Sigmoid colon (tissue), 7 donors: Measurements from ENCODE around the gene SLC30A7. TPM values are rescaled to one million over a fixed set of nuclear protein-coding genes. Genes with fewer than 3 reads are reported as not detected.
"Not testable (repeated sequence)": the region's sequence is repeated elsewhere in the genome, so short reads cannot be mapped to it uniquely, and the experiment has no call there.

Source experiments
- DNase-seq: peaks from one replicate; pipeline ENCODE4 v3.0.0-alpha.2; 2019
- H3K27ac ChIP-seq, 4 donors: fragments of 200-600 bp; sonication (generic); one replicate each; pipeline ENCODE4 v1.5.1; 2016 to 2019; ENCODE audit warnings: mild to moderate bottlenecking in 1 of 4
- H3K27me3 ChIP-seq, 3 donors: fragments of 200-600 bp; sonication (generic); one replicate each; pipeline ENCODE4 v1.5.1; 2019; ENCODE audit warnings: mild to moderate bottlenecking in 1 of 3
- H3K36me3 ChIP-seq, 4 donors: fragments of 200-600 bp; sonication (generic); one replicate each; pipeline ENCODE4 v1.5.1; 2016 to 2019
- H3K4me1 ChIP-seq, 4 donors: fragments of 200-600 bp; sonication (generic); one replicate each; pipeline ENCODE4 v1.5.1; 2017 to 2019
- H3K4me3 ChIP-seq, 4 donors: fragments of 200-600 bp; sonication (generic); one replicate each; pipeline ENCODE4 v1.5.1; 2017 to 2019; ENCODE audit warnings: mild to moderate bottlenecking in 2 of 4, moderate library complexity in 1 of 4
- H3K9me3 ChIP-seq, 4 donors: fragments of 200-600 bp in 3 of 4; sonication (generic) in 3 of 4; one replicate each; pipeline versions ENCODE4 v1.5.1 to v1.6.1; 2013 to 2019
- EP300 ChIP-seq, 4 donors: sonication (generic); formaldehyde crosslinking; IDR thresholded peaks; one replicate each; pipeline ENCODE4 v1.6.1; 2017; ENCODE audit warnings: antibody characterized with exemption in 4 of 4
- POLR2A ChIP-seq, 2 donors: fragments of 450-650 bp; IDR thresholded peaks; one replicate each; pipeline ENCODE4 v1.6.1; 2016; ENCODE audit warnings: antibody characterized with exemption in 2 of 2, mild to moderate bottlenecking in 2 of 2, moderate library complexity in 2 of 2
- POLR2AphosphoS5 ChIP-seq, 4 donors: sonication (generic); formaldehyde crosslinking; IDR thresholded peaks; one replicate each; pipeline ENCODE4 v1.6.1; 2017; ENCODE audit warnings: antibody characterized with exemption in 4 of 4
- WGBS, 2 donors: extraction: QIAGEN DNeasy Blood & Tissue Kit; methylation state at CpG; one replicate each; pipeline ENCODE4 v1.1.7; 2013; 5-methylcytosine and 5-hydroxymethylcytosine counted together
- intact Hi-C: fragments of 100-400 bp; cut with DNase I; formaldehyde crosslinking; loops from one replicate; pipeline ENCODE4 v1.15.1; 2023
- polyA plus RNA-seq, 3 donors: library from polyadenylated mRNA; stranded (reverse); fragments of 200-250 nt; gene quantifications; one replicate each; pipeline ENCODE4 v1.2.3, GENCODE V29; 2013
- total RNA-seq, 4 donors: library from RNA; depleted of rRNA; stranded (reverse); fragments of >200 nt; gene quantifications; one replicate each; pipeline ENCODE4 v1.1.0, GENCODE V29; 2016
- TF ChIP-seq, protein P1 (sequence below), 4 experiments: fragments of 450-650 bp in 3 of 4; fragments of 200-600 bp in 1 of 4; IDR thresholded peaks; one replicate each; pipeline ENCODE4 v1.5.1; 2016 to 2019; ENCODE audit warnings: antibody characterized with exemption in 4 of 4, mild to moderate bottlenecking in 3 of 4, moderate library complexity in 2 of 4
- donor health status: healthy with polysubstance abuse.
- donor health status: Bipolar disorder and iron deficiency.
- donor health status: healthy.

SLC30A7 gene, protein sequence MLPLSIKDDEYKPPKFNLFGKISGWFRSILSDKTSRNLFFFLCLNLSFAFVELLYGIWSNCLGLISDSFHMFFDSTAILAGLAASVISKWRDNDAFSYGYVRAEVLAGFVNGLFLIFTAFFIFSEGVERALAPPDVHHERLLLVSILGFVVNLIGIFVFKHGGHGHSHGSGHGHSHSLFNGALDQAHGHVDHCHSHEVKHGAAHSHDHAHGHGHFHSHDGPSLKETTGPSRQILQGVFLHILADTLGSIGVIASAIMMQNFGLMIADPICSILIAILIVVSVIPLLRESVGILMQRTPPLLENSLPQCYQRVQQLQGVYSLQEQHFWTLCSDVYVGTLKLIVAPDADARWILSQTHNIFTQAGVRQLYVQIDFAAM
- total RNA-seq, result 10 to 100 TPM; 10.9 to 16.7 (median 14.1) TPM
- polyA plus RNA-seq, result 1 to 10 TPM in 2 of 3 donors, under 1 TPM in 1; 0.92 to 6.7 (median 1.8) TPM

DNA sequence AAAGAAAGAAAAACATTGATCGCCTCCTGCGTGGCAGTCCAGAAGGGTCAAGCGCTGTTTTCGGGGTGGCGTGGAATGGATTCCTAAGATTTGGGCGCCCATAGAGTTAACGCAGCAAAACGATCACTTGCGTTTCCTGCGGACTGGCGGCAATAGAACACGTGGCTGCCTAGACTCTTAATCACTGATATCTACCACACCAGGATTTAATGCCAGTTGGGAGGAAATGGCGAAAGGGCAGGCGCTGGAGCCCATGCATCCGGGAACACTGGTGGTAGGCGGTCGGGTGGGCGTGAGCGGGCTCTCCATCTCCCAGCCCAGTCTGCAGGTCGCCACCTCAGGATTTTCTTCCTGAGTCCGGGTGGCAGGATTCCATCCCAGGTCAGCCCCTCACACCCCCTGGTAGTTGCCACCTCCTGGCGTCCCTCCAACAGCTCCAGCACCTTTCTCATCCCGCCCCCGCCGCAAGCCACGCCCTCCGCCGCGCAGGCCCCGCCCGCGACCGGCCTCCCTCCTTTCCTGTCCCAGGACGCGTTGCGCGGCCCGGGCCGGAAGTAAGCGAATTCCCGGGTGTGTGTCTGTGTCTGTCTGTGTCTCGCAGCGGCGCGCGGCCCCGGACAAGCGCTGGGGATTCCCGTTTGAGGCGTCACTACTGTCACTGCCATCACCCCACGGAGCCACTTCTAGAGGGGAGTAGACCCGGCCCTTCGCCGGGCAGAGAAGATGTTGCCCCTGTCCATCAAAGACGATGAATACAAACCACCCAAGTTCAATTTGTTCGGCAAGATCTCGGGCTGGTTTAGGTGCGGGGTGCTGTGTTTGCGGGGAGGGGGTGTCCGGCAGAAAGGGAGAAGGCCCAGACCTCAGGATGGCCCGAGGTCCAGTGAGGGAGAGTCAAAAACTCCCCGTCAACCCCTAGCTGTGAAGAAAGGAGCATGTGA lies at the start of gene SLC30A7:
Gene SLC30A7 (plus strand): TSS at position 551 of the 941 bp plus-strand sequence. CDS start 173 bp downstream, at position 724.
- H3K4me3 ChIP-seq, result peak within 1 kb of the TSS; percentile 60 to 85 (median 72)
- 0% methylated on average over 62 of the region's 62 CpGs for WGBS, 2 donors
- intact Hi-C loops, result loop anchor here (5.0 to 10.0 kb wide), 4 partner anchors 131 to 859 kb away; partner anchors contain the start of genes CDC14A, DBT and DPH5
- peak; percentile 96 for DNase-seq
- peaks cover 0 to 26% (median 0%) of the 10 kb centered on the region in 4 donors for H3K36me3 ChIP-seq
- no peaks in the 10 kb centered on the region for H3K27me3 ChIP-seq
- peaks cover 0 to 31% (median 18%) of the 10 kb centered on the region in 4 donors for H3K4me1 ChIP-seq
- H3K27ac ChIP-seq, result peak within 1 kb of the TSS; percentile 89 to 97 (median 93)
- no peaks in the 10 kb centered on the region for H3K9me3 ChIP-seq
- TF ChIP-seq POLR2A (IDR thresholded peaks at IDR 0.05) (peak; percentile 38 to 63), EP300 (IDR thresholded peaks at IDR 0.05) (no peak), POLR2AphosphoS5 (IDR thresholded peaks at IDR 0.05) (peak; percentile 62 to 88 (median 82))
- TF ChIP-seq, protein P1, sequence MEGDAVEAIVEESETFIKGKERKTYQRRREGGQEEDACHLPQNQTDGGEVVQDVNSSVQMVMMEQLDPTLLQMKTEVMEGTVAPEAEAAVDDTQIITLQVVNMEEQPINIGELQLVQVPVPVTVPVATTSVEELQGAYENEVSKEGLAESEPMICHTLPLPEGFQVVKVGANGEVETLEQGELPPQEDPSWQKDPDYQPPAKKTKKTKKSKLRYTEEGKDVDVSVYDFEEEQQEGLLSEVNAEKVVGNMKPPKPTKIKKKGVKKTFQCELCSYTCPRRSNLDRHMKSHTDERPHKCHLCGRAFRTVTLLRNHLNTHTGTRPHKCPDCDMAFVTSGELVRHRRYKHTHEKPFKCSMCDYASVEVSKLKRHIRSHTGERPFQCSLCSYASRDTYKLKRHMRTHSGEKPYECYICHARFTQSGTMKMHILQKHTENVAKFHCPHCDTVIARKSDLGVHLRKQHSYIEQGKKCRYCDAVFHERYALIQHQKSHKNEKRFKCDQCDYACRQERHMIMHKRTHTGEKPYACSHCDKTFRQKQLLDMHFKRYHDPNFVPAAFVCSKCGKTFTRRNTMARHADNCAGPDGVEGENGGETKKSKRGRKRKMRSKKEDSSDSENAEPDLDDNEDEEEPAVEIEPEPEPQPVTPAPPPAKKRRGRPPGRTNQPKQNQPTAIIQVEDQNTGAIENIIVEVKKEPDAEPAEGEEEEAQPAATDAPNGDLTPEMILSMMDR (IDR thresholded peaks at IDR 0.05), result no peak

DNA sequence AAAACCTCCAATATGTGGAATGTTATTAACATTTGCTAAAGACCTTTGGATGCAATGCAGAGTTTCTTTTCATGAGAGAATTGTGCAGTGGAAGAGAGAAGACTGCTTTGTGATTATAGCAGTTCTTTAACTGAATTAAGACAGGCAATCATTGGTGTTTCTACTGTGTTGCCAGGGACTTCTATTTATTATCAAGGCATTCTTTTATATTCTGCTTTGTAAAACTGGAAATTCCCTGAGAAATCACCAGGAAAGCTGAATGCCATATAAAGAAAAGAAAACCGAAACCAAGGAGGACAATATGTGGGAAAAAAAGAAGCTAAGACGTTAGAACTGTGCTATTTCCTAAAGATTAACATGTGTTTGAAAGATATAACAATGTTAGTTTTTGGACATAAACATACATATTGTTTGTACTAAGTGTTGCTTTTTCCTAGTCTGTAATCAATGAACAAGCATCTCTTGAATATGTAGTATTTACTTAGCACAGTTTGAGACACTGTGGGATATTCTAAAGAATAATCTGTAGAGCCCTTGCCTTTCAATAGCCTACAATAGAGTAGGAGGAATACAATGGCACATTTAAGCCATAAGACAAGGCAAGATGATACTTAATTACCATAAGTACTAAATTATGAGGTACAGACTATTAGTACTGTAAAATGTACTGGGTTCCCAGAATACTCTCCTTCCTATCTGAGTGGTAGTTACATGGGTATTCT lies 48.4 kb upstream of the SLC30A7 start:
- H3K27me3 ChIP-seq, result no peaks in the 10 kb centered on the region
- H3K27ac ChIP-seq, result peak overlapping the region in 2 of 4 donors; percentile 12 to 25
- no peak for DNase-seq
- no peaks in the 10 kb centered on the region for H3K36me3 ChIP-seq
- H3K4me3 ChIP-seq, result peak overlapping the region in 3 of 4 donors; percentile 25 to 31 (median 28)
- intact Hi-C loops, result no loop called here
- no peak for TF ChIP-seq POLR2AphosphoS5 (IDR thresholded peaks at IDR 0.05)
- TF ChIP-seq POLR2A (IDR thresholded peaks at IDR 0.05), result no peak
- no peak for TF ChIP-seq EP300 (IDR thresholded peaks at IDR 0.05)
- TF ChIP-seq, protein P1 (IDR thresholded peaks at IDR 0.05), result no peak
- H3K4me1 ChIP-seq, result peaks cover 0 to 11% (median 0%) of the 10 kb centered on the region in 4 donors
- 20 to 25% methylated on average over 2 of the region's 2 CpGs for WGBS, 2 donors
- no peaks in the 10 kb centered on the region for H3K9me3 ChIP-seq

DNA sequence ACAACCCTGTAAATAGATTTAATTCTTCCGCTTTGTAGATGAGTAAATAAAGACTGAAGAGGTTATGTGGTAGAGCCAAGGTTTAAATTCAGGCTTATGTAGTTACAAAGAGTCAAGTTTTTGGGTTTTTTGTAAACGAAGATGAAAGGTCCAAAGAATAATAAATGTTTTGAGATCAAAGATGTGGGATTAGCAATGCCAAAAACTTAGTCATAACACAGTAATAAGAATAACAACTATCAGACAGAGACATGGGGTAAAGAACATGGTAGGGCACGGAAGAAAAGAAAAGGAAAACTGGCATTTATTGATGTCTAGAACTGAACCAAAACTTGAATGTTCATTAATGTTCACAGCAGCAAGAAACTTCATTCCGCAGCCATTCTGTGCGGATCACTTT lies 44.2 kb upstream of the SLC30A7 start:
- no peaks in the 10 kb centered on the region for H3K36me3 ChIP-seq
- no peak for TF ChIP-seq EP300 (IDR thresholded peaks at IDR 0.05)
- TF ChIP-seq, protein P1 (IDR thresholded peaks at IDR 0.05), result no peak
- TF ChIP-seq POLR2AphosphoS5 (IDR thresholded peaks at IDR 0.05), result no peak
- TF ChIP-seq POLR2A (IDR thresholded peaks at IDR 0.05), result no peak
- peaks cover 0 to 11% (median 0%) of the 10 kb centered on the region in 4 donors for H3K4me1 ChIP-seq
- WGBS, 2 donors, result 84 to 89% methylated on average over 5 of the region's 5 CpGs
- no peak overlapping the region for H3K27ac ChIP-seq
- DNase-seq, result no peak
- H3K9me3 ChIP-seq, result no peaks in the 10 kb centered on the region
- no peak overlapping the region for H3K4me3 ChIP-seq
- no peaks in the 10 kb centered on the region for H3K27me3 ChIP-seq
- intact Hi-C loops, result no loop called here

DNA sequence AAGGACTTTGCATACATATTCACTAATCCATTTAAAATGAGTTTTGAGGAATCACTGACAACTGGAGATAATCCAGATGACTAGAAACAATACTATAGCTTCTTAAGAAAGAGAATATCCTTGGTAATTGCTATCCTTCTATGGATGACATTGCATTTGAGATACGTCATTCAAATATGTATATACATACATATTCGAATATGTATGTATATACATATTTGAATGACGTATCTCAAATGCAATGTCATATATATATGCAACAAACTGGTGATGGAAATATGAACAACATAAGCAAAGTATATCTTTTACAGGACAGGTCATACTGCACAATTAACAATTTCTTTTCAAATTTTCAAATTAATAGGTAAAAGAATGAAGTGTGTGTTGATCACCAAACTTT lies 42.9 kb upstream of the SLC30A7 start:
- Histone ChIP-seq H3K4me1 (peaks cover 0 to under 1% (median 0%) of the 10 kb centered on the region in 4 donors), H3K27me3 (no peaks in the 10 kb centered on the region), H3K27ac (no peak overlapping the region), H3K9me3 (no peaks in the 10 kb centered on the region), H3K4me3 (no peak overlapping the region), H3K36me3 (no peaks in the 10 kb centered on the region)
- no peak for TF ChIP-seq EP300 (IDR thresholded peaks at IDR 0.05)
- TF ChIP-seq, protein P1 (IDR thresholded peaks at IDR 0.05), result no peak
- TF ChIP-seq POLR2A (IDR thresholded peaks at IDR 0.05), result no peak
- no peak for TF ChIP-seq POLR2AphosphoS5 (IDR thresholded peaks at IDR 0.05)
- WGBS, 2 donors, result 92 to 94% methylated on average over 3 of the region's 3 CpGs
- intact Hi-C loops, result no loop called here
- DNase-seq, result no peak

DNA sequence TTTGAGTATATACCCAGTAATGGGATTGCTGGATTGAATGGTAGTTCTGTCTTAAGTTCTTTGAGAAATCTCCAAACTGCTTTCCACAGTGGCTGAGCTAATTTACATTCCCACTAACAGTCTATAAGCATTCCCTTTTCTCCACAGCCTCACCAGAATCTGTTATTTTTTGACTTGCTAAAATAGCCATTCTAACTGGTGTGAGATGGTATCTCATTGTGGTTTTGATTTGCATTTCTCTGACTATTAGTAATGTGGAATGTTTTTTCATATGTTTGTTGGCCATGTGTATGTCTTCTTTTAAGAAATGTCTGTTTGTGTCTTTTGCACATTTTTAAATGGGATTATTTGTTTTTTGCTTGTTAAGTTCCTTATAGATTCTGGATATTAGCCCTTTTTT lies 40.8 kb upstream of the SLC30A7 start:
- H3K4me3 ChIP-seq, DNase-seq, H3K9me3 ChIP-seq, H3K36me3 ChIP-seq, H3K4me1 ChIP-seq, H3K27me3 ChIP-seq, H3K27ac ChIP-seq, intact Hi-C loops: not testable (repeated sequence)
